IPS-15b (cell line): ENCODE results near the gene SMAD3.

ENCODE experiments used
- H3K27me3 ChIP-seq: one replicate; pipeline ENCODE4 v1.6.1; 2013; ENCODE audit warnings: low read length; ENCODE audit not compliant: control insufficient read depth, insufficient read depth
- H3K36me3 ChIP-seq: one replicate; pipeline ENCODE4 v1.6.1; 2013; ENCODE audit warnings: low read length; ENCODE audit not compliant: control insufficient read depth, insufficient read depth
- H3K4me1 ChIP-seq: one replicate; pipeline ENCODE4 v1.6.1; 2013; ENCODE audit warnings: mild to moderate bottlenecking, low read length; ENCODE audit not compliant: control insufficient read depth, insufficient read depth
- H3K4me3 ChIP-seq: one replicate; pipeline ENCODE4 v1.5.1; 2013; ENCODE audit warnings: low read depth, low read length
- H3K9ac ChIP-seq: one replicate; pipeline ENCODE4 v1.6.1; 2013; ENCODE audit warnings: low read depth, mild to moderate bottlenecking, low read length
- H3K9me3 ChIP-seq: one replicate; pipeline ENCODE4 v1.6.1; 2013; ENCODE audit warnings: mild to moderate bottlenecking, low read length; ENCODE audit not compliant: control insufficient read depth, insufficient read depth

The SMAD3 gene

DNA sequence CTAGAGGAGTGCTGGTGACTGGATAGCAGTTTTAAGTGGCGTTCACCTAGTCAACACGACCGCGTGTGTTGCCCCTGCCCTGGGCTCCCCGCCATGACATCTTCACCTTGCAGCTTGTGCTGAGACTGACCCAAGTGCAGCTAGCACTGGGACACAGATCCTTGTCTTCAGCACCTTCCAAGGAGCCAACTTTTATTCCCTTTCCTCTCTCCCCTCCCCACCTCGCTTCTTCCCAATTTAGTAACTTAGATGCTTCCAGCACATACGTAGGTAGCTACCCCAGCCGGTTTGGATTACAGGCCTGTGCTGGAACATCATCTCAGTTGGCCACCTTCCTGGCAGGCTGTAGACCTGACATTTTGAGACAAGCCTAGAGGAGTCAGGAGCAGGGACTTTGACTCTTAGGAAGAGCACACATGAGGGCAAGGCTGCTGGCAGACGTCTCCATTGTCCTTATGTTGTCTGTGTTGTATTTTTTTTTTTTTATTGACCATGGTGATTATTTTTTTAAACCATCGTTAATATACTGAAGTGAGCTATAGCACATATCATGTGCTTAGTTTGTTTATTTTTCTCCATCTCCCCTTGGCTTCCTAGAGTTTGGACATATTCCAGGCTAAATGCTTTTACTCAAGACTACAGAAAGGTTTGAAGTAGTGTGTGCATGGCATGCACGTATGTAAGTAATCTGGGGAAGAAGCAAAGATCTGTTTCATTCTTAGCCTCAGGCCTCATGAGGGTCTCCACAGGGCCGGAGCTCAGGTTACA is 128.0 kb downstream of the SMAD3 start:
- Histone ChIP-seq H3K9ac (no peak overlapping the region), H3K9me3 (no peaks in the 10 kb centered on the region), H3K4me3 (no peak overlapping the region), H3K4me1 (no peaks in the 10 kb centered on the region), H3K36me3 (peaks cover 12% of the 10 kb centered on the region), H3K27me3 (no peaks in the 10 kb centered on the region)

DNA sequence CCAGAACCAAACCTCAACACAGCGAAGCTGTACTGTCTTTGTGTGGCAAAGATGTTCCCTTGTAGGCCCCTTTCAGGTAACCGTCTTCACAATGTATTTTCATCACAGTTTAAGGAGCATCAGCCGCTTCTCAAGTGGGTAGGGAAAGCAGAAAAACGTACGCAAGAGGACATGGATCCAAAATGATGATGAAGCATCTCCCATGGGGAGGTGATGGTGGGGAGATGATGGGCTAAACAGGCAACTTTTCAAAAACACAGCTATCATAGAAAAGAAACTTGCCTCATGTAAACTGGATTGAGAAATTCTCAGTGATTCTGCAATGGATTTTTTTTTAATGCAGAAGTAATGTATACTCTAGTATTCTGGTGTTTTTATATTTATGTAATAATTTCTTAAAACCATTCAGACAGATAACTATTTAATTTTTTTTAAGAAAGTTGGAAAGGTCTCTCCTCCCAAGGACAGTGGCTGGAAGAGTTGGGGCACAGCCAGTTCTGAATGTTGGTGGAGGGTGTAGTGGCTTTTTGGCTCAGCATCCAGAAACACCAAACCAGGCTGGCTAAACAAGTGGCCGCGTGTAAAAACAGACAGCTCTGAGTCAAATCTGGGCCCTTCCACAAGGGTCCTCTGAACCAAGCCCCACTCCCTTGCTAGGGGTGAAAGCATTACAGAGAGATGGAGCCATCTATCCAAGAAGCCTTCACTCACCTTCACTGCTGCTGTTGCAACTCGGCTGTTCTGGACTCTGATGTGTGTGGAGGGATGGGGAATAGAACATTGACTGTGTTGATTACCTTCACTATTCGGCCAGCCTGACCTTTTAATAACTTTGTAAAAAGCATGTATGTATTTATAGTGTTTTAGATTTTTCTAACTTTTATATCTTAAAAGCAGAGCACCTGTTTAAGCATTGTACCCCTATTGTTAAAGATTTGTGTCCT is 129.0 kb downstream of the SMAD3 start:
- H3K9ac ChIP-seq, result no peak overlapping the region
- no peaks in the 10 kb centered on the region for H3K9me3 ChIP-seq
- H3K36me3 ChIP-seq, result peaks cover 7% of the 10 kb centered on the region
- H3K27me3 ChIP-seq, result no peaks in the 10 kb centered on the region
- no peaks in the 10 kb centered on the region for H3K4me1 ChIP-seq
- no peak overlapping the region for H3K4me3 ChIP-seq

DNA sequence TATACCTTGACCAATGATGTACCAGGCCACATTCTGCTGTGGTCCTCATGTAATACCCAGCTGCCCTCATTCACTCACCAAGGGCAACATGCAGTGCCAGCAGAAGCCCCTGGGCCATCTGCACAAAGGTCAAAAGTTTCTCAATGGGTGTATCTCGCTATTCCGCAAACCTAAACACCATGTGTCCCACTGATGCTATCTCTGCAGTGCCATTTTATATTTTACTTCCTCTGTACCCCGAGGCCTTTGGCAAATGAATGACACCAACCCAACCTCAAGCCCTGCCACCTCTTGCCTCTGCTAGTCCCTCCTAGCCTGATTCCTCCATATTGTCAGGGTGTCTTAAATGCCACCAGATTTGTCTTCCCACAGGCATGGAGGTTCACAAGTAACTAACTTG is 129.9 kb downstream of the SMAD3 start:
- H3K36me3 ChIP-seq, result peaks cover 7% of the 10 kb centered on the region
- no peaks in the 10 kb centered on the region for H3K27me3 ChIP-seq
- no peaks in the 10 kb centered on the region for H3K4me1 ChIP-seq
- no peak overlapping the region for H3K4me3 ChIP-seq
- H3K9me3 ChIP-seq, result no peaks in the 10 kb centered on the region
- H3K9ac ChIP-seq, result no peak overlapping the region

DNA sequence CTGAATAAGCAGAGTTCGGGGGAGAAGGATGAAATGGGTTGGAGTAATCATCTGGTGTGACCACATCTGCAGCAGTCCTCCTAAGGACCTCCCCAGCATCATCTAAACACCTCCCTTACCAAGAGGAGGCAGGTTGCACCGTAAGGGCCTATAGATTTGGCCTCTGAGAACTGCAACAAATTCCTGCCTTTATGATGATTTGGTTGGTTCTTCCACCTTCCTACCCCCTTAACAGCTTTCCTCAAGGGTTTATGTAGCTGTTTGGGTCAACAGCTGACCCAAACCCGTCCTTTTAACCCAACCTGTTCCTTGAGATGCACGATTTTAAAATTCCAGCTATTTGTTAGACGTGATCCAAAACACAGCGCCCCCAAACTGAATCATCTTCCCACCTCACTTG is 130.8 kb downstream of the SMAD3 start:
- no peaks in the 10 kb centered on the region for H3K9me3 ChIP-seq
- H3K27me3 ChIP-seq, result no peaks in the 10 kb centered on the region
- H3K36me3 ChIP-seq, result peaks cover 7% of the 10 kb centered on the region
- no peaks in the 10 kb centered on the region for H3K4me1 ChIP-seq
- no peak overlapping the region for H3K4me3 ChIP-seq
- no peak overlapping the region for H3K9ac ChIP-seq

DNA sequence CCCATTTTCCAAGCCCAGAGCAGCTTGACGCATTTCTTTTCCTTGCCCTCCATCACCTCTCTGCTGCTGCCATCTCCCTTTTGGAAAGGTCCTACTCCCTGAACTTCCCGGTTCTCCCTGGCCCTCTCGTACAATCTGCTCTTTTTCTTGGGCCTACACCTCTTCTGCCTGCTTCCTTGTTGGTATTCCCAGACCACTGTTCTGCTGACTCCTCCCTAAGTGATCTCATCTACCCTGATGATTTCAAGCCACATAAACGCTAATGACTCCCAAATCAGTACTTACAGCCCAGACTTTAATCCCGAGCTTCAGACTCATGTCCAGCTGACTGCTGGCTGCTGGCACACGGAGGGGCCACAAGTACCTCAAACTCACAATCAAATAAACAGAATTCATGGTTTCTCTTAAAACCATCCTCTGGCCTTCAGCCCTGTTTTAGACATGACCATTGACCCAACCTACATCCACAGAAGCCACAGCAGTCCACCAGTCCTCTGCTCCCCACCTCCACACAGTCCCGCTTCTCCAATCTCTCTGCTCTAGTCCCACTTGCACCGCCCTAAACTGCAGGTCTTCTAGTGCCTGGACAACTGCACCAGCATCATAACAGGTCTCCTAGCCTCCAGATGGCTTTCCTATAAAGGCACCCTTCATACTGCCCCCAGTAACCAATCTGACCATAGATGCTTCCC is 131.4 kb downstream of the SMAD3 start:
- Histone ChIP-seq H3K4me1 (no peaks in the 10 kb centered on the region), H3K36me3 (peaks cover 6% of the 10 kb centered on the region), H3K27me3 (no peaks in the 10 kb centered on the region), H3K4me3 (no peak overlapping the region), H3K9me3 (no peaks in the 10 kb centered on the region), H3K9ac (no peak overlapping the region)

DNA sequence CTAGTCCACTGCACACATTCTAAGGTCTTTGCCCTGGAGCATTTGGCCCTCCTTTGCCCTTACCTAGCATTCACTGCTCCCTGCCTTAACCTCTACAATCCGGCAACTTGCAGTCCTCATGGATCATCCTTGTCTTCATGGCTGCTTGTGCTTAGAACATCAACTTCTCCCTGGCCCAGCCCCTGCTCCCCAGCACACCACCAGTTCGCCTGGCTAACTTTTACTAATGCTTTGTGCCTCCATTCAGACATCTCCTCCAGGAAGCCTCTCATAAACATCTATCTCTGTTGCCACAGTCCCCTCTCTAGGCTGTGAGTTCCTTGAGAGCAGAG is 131.9 kb downstream of the SMAD3 start:
- Histone ChIP-seq H3K4me1 (no peaks in the 10 kb centered on the region), H3K9me3 (no peaks in the 10 kb centered on the region), H3K4me3 (no peak overlapping the region), H3K27me3 (no peaks in the 10 kb centered on the region), H3K9ac (no peak overlapping the region), H3K36me3 (peaks cover 4% of the 10 kb centered on the region)

DNA sequence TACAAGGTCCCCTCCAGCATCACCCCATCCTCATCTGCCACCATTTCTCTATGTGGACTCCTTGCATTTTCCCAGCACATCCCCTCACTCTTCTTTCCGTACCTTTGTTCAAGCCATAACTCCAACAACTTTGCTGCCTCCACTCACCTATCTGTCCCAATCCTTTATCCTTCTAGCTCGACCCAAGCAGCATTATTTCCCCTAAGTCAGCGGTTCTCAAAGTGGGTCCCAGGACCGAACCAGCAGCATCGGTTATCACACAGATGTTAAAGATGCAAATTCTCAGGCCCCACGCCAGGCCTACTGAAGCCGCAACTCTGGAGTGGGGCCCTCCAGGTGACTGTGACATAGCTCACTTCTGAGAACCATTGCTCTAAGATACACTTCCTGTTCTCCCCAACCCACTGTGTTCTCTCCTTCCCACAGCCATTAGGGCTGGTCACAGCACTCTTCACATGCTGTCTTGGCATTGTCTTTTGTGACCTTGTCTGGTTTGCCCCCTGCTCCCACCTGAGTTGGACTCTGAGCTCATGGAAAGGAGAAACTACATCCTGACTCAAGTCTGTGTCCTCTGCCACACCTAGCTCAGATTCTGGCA is 132.9 kb downstream of the SMAD3 start:
- H3K36me3 ChIP-seq, result peaks cover 4% of the 10 kb centered on the region
- no peak overlapping the region for H3K9ac ChIP-seq
- no peaks in the 10 kb centered on the region for H3K27me3 ChIP-seq
- H3K4me3 ChIP-seq, result no peak overlapping the region
- no peaks in the 10 kb centered on the region for H3K4me1 ChIP-seq
- H3K9me3 ChIP-seq, result no peaks in the 10 kb centered on the region

DNA sequence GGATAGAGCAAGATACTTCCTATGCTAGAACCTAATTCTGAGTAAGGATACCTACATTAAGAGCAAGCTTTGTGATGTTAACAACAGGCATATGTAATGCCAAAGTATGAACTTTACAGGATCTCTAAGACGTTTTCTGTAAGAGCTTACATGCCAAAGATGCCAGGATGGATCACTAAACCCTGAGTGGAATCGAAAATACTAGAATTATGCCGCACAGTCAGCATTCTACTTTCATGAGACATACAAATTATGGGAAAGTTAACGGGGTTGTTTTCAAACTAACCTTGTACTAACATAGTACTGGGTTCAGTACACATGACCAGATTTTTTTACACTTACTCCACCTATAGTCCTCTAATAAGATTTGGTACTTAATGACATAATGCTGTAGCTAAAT is 134.0 kb downstream of the SMAD3 start:
- H3K4me3 ChIP-seq, result no peak overlapping the region
- H3K36me3 ChIP-seq, result peaks cover 4% of the 10 kb centered on the region
- no peaks in the 10 kb centered on the region for H3K27me3 ChIP-seq
- no peaks in the 10 kb centered on the region for H3K9me3 ChIP-seq
- no peak overlapping the region for H3K9ac ChIP-seq
- no peaks in the 10 kb centered on the region for H3K4me1 ChIP-seq

DNA sequence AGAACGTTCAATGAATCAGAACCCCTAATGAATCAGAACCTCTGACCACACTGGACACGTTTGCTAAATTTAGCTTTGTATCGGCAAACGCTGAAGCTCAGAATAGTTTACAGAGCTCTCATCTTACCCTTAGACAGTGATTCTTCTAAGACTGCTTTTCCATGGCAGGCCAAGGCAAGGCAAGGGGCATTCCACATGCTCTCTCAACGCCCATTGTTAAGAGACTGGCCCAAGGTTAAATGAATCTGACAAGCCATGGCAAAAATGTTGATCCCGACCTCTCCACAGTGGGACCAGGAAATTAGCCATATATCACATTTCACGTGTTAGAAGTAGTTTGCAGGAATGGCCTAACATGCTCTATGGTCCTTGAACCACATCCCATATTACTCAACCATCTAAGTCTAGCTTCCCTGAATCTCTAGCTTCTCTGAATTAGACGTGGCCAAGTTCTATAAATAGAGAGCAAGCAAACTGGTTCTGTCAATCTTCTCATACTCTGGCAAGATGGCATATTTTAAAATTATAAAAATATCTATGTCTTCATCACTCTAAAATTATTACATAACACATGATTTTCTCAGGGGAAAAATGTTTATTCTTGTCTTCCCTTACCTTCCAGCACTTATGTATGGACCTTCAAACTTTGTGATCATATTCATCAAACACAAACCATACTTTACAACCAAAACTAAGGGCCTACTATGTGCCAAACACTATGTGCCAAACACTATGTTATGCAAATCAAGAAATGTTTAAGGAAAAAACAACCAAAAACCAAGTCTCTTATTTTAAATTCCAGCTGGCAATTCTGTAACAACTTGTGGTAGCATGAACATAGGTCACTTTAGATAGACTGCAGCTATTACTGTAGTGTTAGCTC is 134.7 kb downstream of the SMAD3 start:
- H3K4me1 ChIP-seq, result no peaks in the 10 kb centered on the region
- H3K27me3 ChIP-seq, result no peaks in the 10 kb centered on the region
- H3K4me3 ChIP-seq, result no peak overlapping the region
- peaks cover 4% of the 10 kb centered on the region for H3K36me3 ChIP-seq
- H3K9ac ChIP-seq, result no peak overlapping the region
- H3K9me3 ChIP-seq, result no peaks in the 10 kb centered on the region

DNA sequence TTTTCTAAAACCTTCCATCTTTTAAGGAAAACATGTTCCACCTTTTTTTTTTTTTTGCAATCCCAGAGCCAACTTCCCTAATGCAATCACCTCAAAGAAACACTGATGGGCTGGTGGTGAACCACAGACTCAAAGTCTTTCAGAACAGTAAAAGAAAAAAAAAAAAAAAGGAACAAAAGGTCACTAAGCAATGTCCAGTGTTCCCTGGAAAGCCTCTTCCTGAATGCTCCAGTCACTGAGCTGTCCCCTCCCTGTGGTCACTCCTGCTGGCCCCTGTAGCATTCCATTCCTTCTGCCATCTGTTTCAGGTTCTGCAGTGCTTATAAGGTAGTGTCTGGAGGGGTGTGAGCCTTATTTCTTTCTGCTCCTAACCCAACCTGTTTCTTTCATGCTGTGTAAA is 135.7 kb downstream of the SMAD3 start:
- H3K9ac ChIP-seq, result no peak overlapping the region
- no peak overlapping the region for H3K4me3 ChIP-seq
- no peaks in the 10 kb centered on the region for H3K4me1 ChIP-seq
- peaks cover 4% of the 10 kb centered on the region for H3K36me3 ChIP-seq
- H3K9me3 ChIP-seq, result no peaks in the 10 kb centered on the region
- no peaks in the 10 kb centered on the region for H3K27me3 ChIP-seq

DNA sequence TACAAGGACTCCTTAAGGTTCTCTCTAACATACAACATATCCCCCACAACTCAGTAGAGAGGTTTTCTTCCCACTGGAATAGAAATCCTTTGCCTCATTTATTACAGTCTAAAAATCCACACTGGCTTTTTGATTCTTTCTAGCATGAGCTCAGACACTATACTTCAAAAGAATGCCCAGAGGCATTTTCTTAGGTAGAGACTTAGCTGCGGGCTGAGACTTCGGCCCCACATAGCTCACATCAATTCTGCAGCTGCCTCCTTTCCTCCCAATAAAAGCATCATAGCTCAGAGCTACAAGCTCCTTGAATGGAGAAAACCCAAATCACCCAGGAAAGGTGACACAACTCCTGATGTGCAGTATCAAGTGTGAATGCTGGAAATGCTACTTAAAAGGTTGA is 136.7 kb downstream of the SMAD3 start:
- peaks cover 4% of the 10 kb centered on the region for H3K36me3 ChIP-seq
- no peaks in the 10 kb centered on the region for H3K4me1 ChIP-seq

More for the DNA sequence above, 136.7 kb downstream of the SMAD3 start:
- no peak overlapping the region for H3K4me3 ChIP-seq
- H3K9ac ChIP-seq, result no peak overlapping the region
- no peaks in the 10 kb centered on the region for H3K9me3 ChIP-seq
- no peaks in the 10 kb centered on the region for H3K27me3 ChIP-seq
